Fibroblast of lung (primary cell): ENCODE data around the gene TSPAN9.

Experiments
- EZH2 ChIP-seq: IDR thresholded peaks from 2 replicates; pipeline ENCODE4 v1.5.1; 2012; ENCODE audit warnings: low read length, control low read depth, mild to moderate bottlenecking; ENCODE audit errors: missing control alignments
- TF ChIP-seq, protein P1 (sequence below), 2 donors: IDR thresholded peaks in 1 of 2; conservative IDR thresholded peaks in 1 of 2; 1 replicate in 1 of 2; 2 replicates in 1 of 2; pipeline ENCODE4 v1.5.1; 2011 to 2012; ENCODE audit warnings: low read length in 2 of 2, control low read depth in 1 of 2, inconsistent platforms in 1 of 2, low read depth in 1 of 2, mild to moderate bottlenecking in 1 of 2

DNA sequence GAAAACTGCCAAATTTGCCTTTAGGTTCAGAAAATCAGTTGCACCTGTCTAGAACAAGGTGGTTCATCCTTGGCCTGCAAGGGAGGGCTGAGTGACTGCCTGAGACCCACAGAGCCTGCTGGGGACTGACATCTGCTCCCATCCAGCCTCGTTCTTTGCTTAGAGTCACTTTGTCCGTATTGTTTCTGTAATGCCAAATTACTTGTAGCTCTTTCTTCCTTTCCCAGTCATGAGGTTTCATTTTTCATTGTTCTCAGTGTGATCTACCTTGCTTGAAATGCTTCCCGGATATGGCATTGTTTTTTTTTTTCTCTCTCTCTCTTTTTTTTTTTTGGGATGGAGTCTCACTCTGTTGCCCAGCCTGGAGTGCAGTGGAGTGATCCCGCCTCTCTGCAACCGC, 21.3 kb downstream of the TSPAN9 start:
- TF ChIP-seq, protein P1, sequence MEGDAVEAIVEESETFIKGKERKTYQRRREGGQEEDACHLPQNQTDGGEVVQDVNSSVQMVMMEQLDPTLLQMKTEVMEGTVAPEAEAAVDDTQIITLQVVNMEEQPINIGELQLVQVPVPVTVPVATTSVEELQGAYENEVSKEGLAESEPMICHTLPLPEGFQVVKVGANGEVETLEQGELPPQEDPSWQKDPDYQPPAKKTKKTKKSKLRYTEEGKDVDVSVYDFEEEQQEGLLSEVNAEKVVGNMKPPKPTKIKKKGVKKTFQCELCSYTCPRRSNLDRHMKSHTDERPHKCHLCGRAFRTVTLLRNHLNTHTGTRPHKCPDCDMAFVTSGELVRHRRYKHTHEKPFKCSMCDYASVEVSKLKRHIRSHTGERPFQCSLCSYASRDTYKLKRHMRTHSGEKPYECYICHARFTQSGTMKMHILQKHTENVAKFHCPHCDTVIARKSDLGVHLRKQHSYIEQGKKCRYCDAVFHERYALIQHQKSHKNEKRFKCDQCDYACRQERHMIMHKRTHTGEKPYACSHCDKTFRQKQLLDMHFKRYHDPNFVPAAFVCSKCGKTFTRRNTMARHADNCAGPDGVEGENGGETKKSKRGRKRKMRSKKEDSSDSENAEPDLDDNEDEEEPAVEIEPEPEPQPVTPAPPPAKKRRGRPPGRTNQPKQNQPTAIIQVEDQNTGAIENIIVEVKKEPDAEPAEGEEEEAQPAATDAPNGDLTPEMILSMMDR (conservative IDR thresholded peaks at IDR 0.05 in 1 of 2, IDR thresholded peaks at IDR 0.05 in 1 of 2; ENCODE audit: low read depth in 1 of 2, low read length in 2 of 2) = no peak
- TF ChIP-seq EZH2 = no peak
